DOHH2 (cell line): Measurements from ENCODE around the gene MORN3.

Experiments
- EZH2phosphoT487 ChIP-seq: fragments of 200-600 bp; sonication (generic); IDR thresholded peaks from 2 replicates; pipeline ENCODE4 v1.6.1; 2017; ENCODE audit warnings: borderline replicate concordance, mild to moderate bottlenecking, antibody characterized with exemption, low read length, moderate library complexity, mixed read lengths
- TF ChIP-seq, protein P1 (sequence below): fragments of 200-600 bp; sonication (generic); IDR thresholded peaks from one replicate; pipeline ENCODE4 v1.5.1; 2014; ENCODE audit warnings: antibody characterized with exemption, mild to moderate bottlenecking, low read depth, low read length; ENCODE audit not compliant: poor library complexity, severe bottlenecking

- TF ChIP-seq, protein P1, sequence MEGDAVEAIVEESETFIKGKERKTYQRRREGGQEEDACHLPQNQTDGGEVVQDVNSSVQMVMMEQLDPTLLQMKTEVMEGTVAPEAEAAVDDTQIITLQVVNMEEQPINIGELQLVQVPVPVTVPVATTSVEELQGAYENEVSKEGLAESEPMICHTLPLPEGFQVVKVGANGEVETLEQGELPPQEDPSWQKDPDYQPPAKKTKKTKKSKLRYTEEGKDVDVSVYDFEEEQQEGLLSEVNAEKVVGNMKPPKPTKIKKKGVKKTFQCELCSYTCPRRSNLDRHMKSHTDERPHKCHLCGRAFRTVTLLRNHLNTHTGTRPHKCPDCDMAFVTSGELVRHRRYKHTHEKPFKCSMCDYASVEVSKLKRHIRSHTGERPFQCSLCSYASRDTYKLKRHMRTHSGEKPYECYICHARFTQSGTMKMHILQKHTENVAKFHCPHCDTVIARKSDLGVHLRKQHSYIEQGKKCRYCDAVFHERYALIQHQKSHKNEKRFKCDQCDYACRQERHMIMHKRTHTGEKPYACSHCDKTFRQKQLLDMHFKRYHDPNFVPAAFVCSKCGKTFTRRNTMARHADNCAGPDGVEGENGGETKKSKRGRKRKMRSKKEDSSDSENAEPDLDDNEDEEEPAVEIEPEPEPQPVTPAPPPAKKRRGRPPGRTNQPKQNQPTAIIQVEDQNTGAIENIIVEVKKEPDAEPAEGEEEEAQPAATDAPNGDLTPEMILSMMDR = no peak
- no peak for TF ChIP-seq EZH2phosphoT487
Measured at GRCh38 chr12:121632069-121632970, 37.1 kb downstream of the MORN3 start.
